CD4-positive, alpha-beta T cell (primary cell): ENCODE data around the gene TTC28. TPM values are rescaled to one million over a fixed set of nuclear protein-coding genes. Genes with fewer than 3 reads are reported as not detected.

Source experiments
- ATAC-seq: fragments of 200-7000 bp; cut with Tn5 transposase; one replicate; pipeline ENCODE4 v1.10.0; 2022; ENCODE audit warnings: mild to moderate bottlenecking; ENCODE audit not compliant: poor library complexity
- CTCF ChIA-PET: fragments of 350-600 bp; sonication (Branson Sonifier 250); formaldehyde crosslinking; loops from one replicate; lab custom pipeline; 2021; ENCODE audit warnings: antibody characterized with exemption, inconsistent platforms; lab: Charles Lee
- POLR2A ChIA-PET: fragments of 350-600 bp; sonication (Branson Sonifier 250); formaldehyde crosslinking; loops from one replicate; lab custom pipeline; 2021; ENCODE audit warnings: antibody characterized with exemption, inconsistent platforms; lab: Charles Lee
- DNase-seq, 14 experiments: peaks; one replicate each; pipeline ENCODE4 v3.0.0-alpha.2; 2013 to 2020; ENCODE audit warnings: mixed read lengths in 2 of 14
- H3K27ac ChIP-seq, 2 donors: one replicate each; pipeline versions ENCODE4 v1.5.1 to v1.7.0; 2013; ENCODE audit warnings: low read length in 2 of 2, low read depth in 1 of 2, mild to moderate bottlenecking in 1 of 2
- H3K27me3 ChIP-seq, 2 experiments: 1 replicate in 1 of 2; 2 replicates in 1 of 2; pipeline versions ENCODE4 v1.6.1 to v1.7.0; 2013; ENCODE audit warnings: low read length in 2 of 2, control low read depth in 1 of 2, mild to moderate bottlenecking in 1 of 2, moderate library complexity in 1 of 2; ENCODE audit not compliant: insufficient read depth in 2 of 2, control insufficient read depth in 1 of 2
- H3K36me3 ChIP-seq: one replicate; pipeline ENCODE4 v1.6.1; 2013; ENCODE audit warnings: low read length, control low read depth; ENCODE audit not compliant: insufficient read depth
- H3K4me1 ChIP-seq: one replicate; pipeline ENCODE4 v1.6.1; 2013; ENCODE audit warnings: low read length, control low read depth; ENCODE audit not compliant: insufficient read depth
- H3K4me3 ChIP-seq: one replicate; pipeline ENCODE4 v1.5.1; 2013; ENCODE audit warnings: mild to moderate bottlenecking, low read length, moderate library complexity
- H3K9me3 ChIP-seq, 2 experiments: 1 replicate in 1 of 2; 2 replicates in 1 of 2; pipeline versions ENCODE4 v1.6.1 to v1.7.0; 2013; ENCODE audit warnings: low read length in 2 of 2, mild to moderate bottlenecking in 2 of 2, control low read depth in 1 of 2, moderate library complexity in 1 of 2; ENCODE audit not compliant: control insufficient read depth in 1 of 2, insufficient read depth in 1 of 2
- H3K27ac Mint-ChIP-seq: one replicate; pipeline ENCODE4 v1.8.0; 2020; ENCODE audit warnings: mixed read lengths
- H3K27me3 Mint-ChIP-seq: one replicate; pipeline ENCODE4 v1.8.0; 2021; ENCODE audit warnings: mixed read lengths
- H3K36me3 Mint-ChIP-seq: one replicate; pipeline ENCODE4 v1.8.0; 2021; ENCODE audit warnings: low read depth, mixed read lengths
- H3K4me1 Mint-ChIP-seq: one replicate; pipeline ENCODE4 v1.8.0; 2021; ENCODE audit warnings: low read depth, mixed read lengths
- H3K4me3 Mint-ChIP-seq: one replicate; pipeline ENCODE4 v1.8.0; 2020; ENCODE audit warnings: mild to moderate bottlenecking, mixed read lengths
- H3K9me3 Mint-ChIP-seq: one replicate; pipeline ENCODE4 v1.8.0; 2020; ENCODE audit warnings: mixed read lengths
- CTCF ChIP-seq: fragments of 200-600 bp; IDR thresholded peaks from one replicate; pipeline ENCODE4 v1.8.0; 2022; ENCODE audit warnings: antibody characterized with exemption, mild to moderate bottlenecking
- intact Hi-C, 2 experiments: fragments of 100-400 bp; cut with DNase I in 1 of 2; cut with micrococcal nuclease in 1 of 2; formaldehyde crosslinking; loops; one replicate each; pipeline versions ENCODE4 v1.15.1 to v1.9.0; 2023 to 2025; cut with DNase I, micrococcal nuclease
- total RNA-seq, 174 experiments: library from RNA in 2 of 174; stranded (reverse) in 2 of 174; gene quantifications; one replicate each; pipeline ENCODE4 v1.2.3 and lab custom pipeline; 2021 to 2026

TTC28 gene
- total RNA-seq, 2 experiments from 2014 or later, result 4.6 to 5.7 TPM

- no peaks in the 10 kb centered on the region for H3K9me3 ChIP-seq
- intact Hi-C loops, result no loop called here
- ChIA-PET POLR2A (no interaction called here), CTCF (no interaction called here)
- H3K4me1 ChIP-seq, result no peaks in the 10 kb centered on the region
- H3K27me3 ChIP-seq, result no peaks in the 10 kb centered on the region
- no peak overlapping the region for H3K4me3 ChIP-seq
- Mint-ChIP-seq H3K4me1 (no peaks in the 10 kb centered on the region), H3K4me3 (no peak overlapping the region), H3K27ac (no peak overlapping the region), H3K9me3 (no peaks in the 10 kb centered on the region), H3K27me3 (no peaks in the 10 kb centered on the region), H3K36me3 (no peaks in the 10 kb centered on the region)
- ATAC-seq, result no peak
- peak in 1 of 14 experiments; percentile 23 for DNase-seq
- no peaks in the 10 kb centered on the region for H3K36me3 ChIP-seq
- no peak for TF ChIP-seq CTCF
- no peak overlapping the region for H3K27ac ChIP-seq
Measured at GRCh38 chr22:27993201-27993635, 686.4 kb downstream of the TTC28 start.

- Mint-ChIP-seq H3K27me3 (no peaks in the 10 kb centered on the region), H3K36me3 (no peaks in the 10 kb centered on the region), H3K4me1 (no peaks in the 10 kb centered on the region), H3K27ac (no peak overlapping the region), H3K4me3 (no peak overlapping the region), H3K9me3 (no peaks in the 10 kb centered on the region)
- no peak for ATAC-seq
- POLR2A ChIA-PET, result no interaction called here
- no peak overlapping the region for H3K27ac ChIP-seq
- H3K27me3 ChIP-seq, result no peaks in the 10 kb centered on the region
- intact Hi-C loops, result no loop called here
- DNase-seq, result peak in 1 of 14 experiments; percentile 17
- H3K4me1 ChIP-seq, result peaks cover 2% of the 10 kb centered on the region
- H3K4me3 ChIP-seq, result no peak overlapping the region
- CTCF ChIA-PET, result no interaction called here
- no peaks in the 10 kb centered on the region for H3K9me3 ChIP-seq
- no peaks in the 10 kb centered on the region for H3K36me3 ChIP-seq
- no peak for TF ChIP-seq CTCF
Measured at GRCh38 chr22:27992294-27993165, 687.1 kb downstream of the TTC28 start.

GRCh38 chr22:27991586-27992293, 687.9 kb downstream of the TTC28 start:
- no peak overlapping the region for H3K27ac Mint-ChIP-seq
- no peaks in the 10 kb centered on the region for H3K9me3 ChIP-seq
- ChIA-PET CTCF (no interaction called here), POLR2A (no interaction called here)
- peaks cover 2% of the 10 kb centered on the region for H3K4me1 ChIP-seq
- H3K27ac ChIP-seq, result no peak overlapping the region
- no peaks in the 10 kb centered on the region for H3K4me1 Mint-ChIP-seq
- no peaks in the 10 kb centered on the region for H3K36me3 ChIP-seq
- no peaks in the 10 kb centered on the region for H3K36me3 Mint-ChIP-seq
- H3K4me3 Mint-ChIP-seq, result no peak overlapping the region
- no peak for TF ChIP-seq CTCF
- H3K4me3 ChIP-seq, result no peak overlapping the region
- peak in 1 of 14 experiments; percentile 17 for DNase-seq
- intact Hi-C loops, result no loop called here
- H3K27me3 ChIP-seq, result no peaks in the 10 kb centered on the region
- no peaks in the 10 kb centered on the region for H3K9me3 Mint-ChIP-seq
- H3K27me3 Mint-ChIP-seq, result no peaks in the 10 kb centered on the region
- no peak for ATAC-seq
